HG03060 (cell line): ENCODE data around the gene PGA4.
"Not testable (repeated sequence)": the region's sequence is repeated elsewhere in the genome, so short reads cannot be mapped to it uniquely, and the experiment has no call there.

Experiments
- ATAC-seq: cut with Tn5 transposase; IDR thresholded peaks from one replicate; pipeline ENCODE4 v1.9.1; 2021; ENCODE audit warnings: low read depth, moderate number of reproducible peaks; ENCODE audit not compliant: unreplicated experiment

The PGA4 gene

DNA sequence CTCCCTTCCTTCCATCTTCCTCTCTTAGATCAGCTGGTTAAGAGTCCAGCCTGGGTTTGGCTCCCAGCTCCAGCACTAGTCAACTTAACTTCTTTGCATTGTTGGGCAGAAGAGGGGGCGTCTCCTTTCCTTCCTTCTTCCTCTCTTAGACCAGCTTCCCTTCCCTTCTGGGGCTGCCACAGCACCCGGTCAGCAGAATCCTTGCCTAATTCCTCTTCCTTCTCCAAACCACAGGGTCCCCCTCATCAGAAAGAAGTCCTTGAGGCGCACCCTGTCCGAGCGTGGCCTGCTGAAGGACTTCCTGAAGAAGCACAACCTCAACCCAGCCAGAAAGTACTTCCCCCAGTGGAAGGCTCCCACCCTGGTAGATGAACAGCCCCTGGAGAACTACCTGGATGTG, 18.3 kb upstream of the PGA4 start:
- not testable (repeated sequence) for ATAC-seq

DNA sequence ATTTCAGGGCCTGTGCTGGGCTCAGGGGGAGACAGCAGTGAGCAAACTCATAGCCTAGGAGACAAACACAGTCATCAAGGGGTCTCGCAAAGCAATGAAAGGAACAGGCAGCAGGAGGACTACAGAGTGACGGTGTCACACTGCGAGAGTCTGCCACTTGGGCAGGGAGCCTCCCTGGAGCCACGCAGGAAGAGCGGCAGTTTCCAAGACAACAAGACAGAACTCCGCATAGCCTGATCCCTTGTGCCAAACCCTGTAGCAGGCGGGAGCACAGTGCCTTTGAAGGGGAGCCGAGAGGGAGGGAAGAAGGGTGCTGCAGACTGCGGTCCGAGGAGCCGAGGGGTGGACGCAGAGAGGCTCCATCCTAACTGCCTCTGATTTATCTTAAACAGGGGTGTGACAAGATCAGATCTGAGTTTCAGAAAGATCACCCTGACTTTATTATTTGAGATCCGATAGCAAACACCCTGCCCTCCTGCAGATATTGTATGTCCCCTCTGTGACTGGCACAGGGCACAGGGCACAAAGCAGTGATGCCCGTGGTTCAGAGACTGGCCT, 17.6 kb upstream of the PGA4 start:
- not testable (repeated sequence) for ATAC-seq

DNA sequence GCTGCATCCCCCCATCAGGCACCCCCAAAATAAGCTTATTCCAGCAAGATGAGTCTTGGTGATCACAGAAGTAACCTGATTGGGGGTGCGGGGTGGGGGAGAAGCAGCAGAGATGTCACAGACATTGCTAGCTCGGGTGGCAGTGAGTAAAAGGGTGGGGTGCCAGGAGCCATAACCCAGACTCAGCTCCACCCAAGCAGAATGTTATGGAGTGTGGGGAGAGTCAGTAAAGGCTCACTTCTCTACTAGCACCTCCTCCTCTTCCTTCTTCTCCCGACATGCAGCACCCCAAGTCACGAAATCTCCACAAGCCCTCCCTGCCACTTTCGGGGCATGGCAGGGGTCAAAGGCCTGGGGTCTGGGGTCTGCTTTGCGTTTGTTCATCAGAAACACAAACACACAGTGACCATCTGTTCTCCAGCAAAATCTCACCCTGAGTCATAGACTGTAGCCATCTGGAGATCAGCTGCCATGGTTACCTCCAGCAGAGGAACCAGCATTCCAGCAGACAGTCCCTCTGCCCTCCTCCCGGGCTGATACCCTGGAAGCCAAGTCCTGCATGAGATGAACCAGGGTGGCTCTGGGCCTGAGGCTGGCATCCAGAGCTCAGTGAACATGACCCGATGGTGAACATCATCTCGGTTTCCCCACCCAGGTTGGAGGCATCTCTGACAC, 14.4 kb upstream of the PGA4 start:
- ATAC-seq = not testable (repeated sequence)

DNA sequence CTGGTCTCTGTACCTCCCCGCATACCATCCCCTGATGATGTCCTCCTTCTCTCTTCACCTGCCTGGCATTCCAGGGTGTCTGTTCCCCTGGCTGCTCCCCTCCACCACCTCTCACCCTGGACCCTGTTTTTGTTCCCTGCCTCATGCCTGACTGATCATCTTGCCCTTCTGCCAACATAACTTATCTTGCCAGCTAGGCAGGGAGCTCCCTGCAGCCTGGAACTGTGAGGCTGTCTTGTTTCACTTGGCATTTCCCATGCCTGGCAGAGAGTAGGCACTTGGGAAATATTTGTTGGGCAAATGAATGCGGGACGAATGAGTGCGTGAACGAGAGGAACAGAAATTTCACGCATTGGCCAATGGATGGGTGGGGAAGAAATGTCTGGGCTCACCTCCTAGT, 11.5 kb upstream of the PGA4 start:
- ATAC-seq = not testable (repeated sequence)

DNA sequence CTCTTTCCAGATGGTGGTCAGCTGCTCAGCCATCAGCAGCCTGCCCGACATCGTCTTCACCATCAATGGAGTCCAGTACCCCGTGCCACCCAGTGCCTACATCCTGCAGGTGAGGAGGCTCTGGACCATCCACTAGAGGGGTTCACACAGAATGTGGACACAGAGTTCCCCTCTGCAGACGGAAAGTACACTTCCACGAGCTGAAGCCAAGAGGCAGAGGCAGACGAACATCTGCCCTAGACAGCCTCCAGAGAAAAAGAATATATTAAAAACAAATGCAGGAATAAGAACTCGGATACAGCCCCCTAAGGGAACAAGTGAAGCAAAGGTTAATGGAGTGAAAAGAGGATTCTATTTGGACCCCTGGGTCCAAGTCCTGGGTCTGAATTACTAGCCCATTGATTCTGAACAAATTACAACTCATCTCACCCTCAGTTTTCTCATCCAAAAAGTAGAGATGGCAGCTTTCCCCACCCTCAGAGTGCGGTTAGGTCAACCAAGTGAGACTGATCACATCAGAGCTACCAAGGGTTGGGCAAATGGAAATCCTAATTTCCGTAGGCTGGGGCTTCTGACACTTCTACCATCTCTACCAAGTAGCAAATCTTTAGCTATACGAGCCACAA, 10.7 kb upstream of the PGA4 start:
- ATAC-seq = not testable (repeated sequence)

DNA sequence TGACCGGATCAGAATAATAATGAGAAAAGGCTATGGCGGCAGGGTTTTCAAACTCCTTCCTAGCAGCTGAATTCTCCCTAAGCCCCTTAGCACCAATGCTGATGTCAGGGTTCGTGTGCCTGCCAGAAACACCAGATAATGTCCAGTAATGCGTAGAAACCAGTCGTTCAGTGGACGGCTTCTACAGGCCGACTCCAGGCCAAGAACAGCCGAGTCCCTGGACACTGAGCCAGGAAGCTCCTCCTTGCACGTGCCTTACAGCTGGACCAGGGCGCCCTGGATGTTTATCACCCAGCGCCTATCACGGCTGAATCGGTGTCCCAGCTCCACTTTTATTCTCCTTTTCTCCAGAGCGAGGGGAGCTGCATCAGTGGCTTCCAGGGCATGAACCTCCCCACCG, 9.9 kb upstream of the PGA4 start:
- ATAC-seq = not testable (repeated sequence)

DNA sequence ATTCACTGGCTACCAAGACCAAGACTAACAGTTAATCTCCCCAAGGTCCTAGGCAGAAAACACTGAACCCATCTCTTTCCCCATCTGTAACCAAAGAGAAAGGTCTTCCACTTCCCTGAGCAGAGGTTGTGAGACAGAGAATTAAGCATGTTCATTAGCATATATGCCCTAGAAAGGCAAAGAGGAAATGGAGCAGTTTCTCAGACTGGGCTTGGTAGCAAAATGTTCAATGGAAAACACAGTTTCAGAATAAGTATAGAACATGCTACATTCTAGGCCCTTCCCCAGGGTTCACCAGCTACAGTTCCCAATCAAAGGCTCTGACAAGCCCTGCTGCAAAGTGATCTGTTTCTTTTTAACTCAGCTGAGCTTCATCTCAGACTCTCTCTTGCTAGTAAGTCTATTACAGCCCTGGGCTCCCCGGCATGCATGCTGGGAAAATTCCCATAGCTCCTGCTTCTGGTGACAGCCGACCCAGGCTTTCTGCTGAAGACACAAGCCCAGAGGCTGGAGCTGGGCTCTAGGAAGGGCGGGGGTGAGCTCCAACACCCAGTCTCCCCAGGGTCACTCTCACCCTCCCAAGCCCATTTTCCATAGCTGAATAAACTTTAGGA, 8.3 kb upstream of the PGA4 start:
- ATAC-seq = not testable (repeated sequence)

DNA sequence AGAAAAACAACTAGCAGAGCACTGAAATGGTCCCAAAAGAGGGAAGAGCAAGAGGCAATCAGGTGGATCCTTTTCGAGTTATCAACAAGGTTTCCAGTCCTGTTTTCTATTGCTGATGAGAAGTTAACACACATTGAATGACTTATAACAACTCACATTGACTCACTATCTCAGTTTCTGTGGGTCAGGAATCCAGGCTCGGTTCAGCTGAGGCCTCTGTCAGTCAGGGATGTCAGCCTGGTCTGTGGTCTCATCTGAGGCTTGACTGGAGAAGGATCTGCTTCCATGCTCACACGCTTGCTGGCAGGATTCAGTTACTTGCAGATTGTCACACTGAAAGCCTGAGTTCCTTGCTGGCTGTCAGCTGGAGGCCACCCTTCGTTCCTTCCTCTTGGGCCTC, 3.8 kb upstream of the PGA4 start:
- not testable (repeated sequence) for ATAC-seq

DNA sequence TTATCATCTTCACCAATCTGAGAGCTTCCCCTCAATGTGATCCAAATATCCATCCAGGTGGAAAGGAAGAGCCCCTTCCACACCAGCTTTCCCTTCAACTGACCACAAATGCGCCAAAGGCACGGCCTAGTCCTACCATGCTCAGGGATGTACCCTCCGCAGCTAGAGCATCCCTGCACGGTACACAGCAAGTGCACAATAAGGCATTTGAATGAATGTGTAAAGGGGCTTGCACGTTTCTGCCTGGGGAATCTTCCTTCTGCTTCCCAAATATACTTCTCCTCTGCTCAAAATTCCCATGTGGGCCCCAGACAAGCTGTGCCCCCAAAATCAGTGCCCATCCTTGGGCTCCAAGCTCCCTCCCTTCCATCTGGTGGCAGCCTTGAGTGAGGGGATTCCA, 3.1 kb upstream of the PGA4 start:
- not testable (repeated sequence) for ATAC-seq

DNA sequence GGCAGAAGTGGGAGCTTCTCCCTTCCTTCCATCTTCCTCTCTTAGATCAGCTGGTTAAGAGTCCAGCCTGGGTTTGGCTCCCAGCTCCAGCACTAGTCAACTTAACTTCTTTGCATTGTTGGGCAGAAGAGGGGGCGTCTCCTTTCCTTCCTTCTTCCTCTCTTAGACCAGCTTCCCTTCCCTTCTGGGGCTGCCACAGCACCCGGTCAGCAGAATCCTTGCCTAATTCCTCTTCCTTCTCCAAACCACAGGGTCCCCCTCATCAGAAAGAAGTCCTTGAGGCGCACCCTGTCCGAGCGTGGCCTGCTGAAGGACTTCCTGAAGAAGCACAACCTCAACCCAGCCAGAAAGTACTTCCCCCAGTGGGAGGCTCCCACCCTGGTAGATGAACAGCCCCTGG, 545 bp downstream of the PGA4 start:
- ATAC-seq = not testable (repeated sequence)

DNA sequence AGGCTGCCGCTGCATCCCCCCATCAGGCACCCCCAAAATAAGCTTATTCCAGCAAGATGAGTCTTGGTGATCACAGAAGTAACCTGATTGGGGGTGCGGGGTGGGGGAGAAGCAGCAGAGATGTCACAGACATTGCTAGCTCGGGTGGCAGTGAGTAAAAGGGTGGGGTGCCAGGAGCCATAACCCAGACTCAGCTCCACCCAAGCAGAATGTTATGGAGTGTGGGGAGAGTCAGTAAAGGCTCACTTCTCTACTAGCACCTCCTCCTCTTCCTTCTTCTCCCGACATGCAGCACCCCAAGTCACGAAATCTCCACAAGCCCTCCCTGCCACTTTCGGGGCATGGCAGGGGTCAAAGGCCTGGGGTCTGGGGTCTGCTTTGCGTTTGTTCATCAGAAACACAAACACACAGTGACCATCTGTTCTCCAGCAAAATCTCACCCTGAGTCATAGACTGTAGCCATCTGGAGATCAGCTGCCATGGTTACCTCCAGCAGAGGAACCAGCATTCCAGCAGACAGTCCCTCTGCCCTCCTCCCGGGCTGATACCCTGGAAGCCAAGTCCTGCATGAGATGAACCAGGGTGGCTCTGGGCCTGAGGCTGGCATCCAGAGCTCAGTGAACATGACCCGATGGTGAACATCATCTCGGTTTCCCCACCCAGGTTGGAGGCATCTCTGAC, 4.5 kb downstream of the PGA4 start:
- not testable (repeated sequence) for ATAC-seq

DNA sequence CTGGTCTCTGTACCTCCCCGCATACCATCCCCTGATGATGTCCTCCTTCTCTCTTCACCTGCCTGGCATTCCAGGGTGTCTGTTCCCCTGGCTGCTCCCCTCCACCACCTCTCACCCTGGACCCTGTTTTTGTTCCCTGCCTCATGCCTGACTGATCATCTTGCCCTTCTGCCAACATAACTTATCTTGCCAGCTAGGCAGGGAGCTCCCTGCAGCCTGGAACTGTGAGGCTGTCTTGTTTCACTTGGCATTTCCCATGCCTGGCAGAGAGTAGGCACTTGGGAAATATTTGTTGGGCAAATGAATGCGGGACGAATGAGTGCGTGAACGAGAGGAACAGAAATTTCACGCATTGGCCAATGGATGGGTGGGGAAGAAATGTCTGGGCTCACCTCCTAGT, 7.3 kb downstream of the PGA4 start:
- ATAC-seq = not testable (repeated sequence)

DNA sequence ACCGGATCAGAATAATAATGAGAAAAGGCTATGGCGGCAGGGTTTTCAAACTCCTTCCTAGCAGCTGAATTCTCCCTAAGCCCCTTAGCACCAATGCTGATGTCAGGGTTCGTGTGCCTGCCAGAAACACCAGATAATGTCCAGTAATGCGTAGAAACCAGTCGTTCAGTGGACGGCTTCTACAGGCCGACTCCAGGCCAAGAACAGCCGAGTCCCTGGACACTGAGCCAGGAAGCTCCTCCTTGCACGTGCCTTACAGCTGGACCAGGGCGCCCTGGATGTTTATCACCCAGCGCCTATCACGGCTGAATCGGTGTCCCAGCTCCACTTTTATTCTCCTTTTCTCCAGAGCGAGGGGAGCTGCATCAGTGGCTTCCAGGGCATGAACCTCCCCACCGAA, 8.9 kb downstream of the PGA4 start:
- ATAC-seq = not testable (repeated sequence)

DNA sequence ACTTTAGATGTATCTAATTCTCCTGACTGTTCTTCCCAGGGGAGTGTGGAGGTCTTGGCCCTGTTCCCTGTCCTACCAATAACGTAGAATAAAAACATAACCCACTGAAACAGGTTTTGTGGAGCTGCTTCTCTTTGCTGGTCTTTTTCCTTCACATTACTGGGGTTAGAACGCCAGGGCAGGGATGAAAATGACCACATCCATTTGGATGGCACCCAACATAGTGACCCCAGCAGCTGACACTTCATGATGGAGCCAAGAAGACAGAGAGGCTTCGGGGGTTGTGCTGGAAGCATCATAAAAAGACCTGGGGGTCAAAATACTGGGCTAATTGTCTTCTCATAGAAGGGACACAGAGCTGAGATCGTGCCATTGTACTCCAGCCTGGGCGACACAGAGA, 9.4 kb downstream of the PGA4 start:
- ATAC-seq = not testable (repeated sequence)

DNA sequence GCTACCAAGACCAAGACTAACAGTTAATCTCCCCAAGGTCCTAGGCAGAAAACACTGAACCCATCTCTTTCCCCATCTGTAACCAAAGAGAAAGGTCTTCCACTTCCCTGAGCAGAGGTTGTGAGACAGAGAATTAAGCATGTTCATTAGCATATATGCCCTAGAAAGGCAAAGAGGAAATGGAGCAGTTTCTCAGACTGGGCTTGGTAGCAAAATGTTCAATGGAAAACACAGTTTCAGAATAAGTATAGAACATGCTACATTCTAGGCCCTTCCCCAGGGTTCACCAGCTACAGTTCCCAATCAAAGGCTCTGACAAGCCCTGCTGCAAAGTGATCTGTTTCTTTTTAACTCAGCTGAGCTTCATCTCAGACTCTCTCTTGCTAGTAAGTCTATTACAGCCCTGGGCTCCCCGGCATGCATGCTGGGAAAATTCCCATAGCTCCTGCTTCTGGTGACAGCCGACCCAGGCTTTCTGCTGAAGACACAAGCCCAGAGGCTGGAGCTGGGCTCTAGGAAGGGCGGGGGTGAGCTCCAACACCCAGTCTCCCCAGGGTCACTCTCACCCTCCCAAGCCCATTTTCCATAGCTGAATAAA, 10.5 kb downstream of the PGA4 start:
- not testable (repeated sequence) for ATAC-seq

DNA sequence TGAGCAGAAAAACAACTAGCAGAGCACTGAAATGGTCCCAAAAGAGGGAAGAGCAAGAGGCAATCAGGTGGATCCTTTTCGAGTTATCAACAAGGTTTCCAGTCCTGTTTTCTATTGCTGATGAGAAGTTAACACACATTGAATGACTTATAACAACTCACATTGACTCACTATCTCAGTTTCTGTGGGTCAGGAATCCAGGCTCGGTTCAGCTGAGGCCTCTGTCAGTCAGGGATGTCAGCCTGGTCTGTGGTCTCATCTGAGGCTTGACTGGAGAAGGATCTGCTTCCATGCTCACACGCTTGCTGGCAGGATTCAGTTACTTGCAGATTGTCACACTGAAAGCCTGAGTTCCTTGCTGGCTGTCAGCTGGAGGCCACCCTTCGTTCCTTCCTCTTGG, 15.0 kb downstream of the PGA4 start:
- not testable (repeated sequence) for ATAC-seq

DNA sequence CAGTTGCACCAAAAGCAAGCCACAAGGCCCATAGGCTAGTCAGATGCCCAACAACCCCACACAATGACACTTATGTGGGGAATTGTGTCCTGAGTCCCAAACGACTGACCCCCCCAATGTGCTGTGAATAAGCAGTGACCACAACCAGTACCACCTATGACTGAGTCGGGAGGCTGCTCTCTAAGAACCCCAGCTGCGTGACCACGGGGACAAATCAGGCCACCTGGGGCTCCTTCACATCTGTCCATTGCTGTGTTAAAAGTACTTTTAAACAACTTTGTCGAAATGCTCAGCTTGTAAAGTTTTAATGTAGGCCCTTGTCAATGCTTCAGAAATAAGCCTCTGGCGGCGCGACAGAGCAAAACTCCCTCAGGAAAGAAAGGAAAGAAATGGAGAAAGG, 18.1 kb downstream of the PGA4 start:
- ATAC-seq = not testable (repeated sequence)

DNA sequence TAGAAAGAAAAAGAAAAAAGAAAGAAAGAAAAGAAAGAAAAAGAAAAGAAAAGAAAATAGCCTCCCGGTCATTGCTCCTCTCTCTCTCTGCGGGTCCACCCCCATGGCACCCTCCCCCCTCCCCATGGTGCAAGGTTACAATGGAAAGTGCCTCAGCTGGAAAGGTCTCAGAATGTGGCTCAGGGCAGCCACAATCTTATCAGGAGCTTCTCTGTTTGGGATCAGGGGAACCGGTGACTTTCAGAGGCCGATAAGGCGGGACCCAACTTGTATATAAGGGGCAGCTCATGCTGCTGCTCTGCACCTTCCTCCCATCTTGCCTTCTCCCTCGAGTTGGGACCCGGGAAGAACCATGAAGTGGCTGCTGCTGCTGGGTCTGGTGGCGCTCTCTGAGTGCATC, 18.7 kb downstream of the PGA4 start, which contains the start of gene PGA5:
Gene PGA5 (plus strand): TSS at position 301 of the 400 bp plus-strand sequence. CDS start 52 bp downstream, at position 353.
- ATAC-seq = not testable (repeated sequence)

DNA sequence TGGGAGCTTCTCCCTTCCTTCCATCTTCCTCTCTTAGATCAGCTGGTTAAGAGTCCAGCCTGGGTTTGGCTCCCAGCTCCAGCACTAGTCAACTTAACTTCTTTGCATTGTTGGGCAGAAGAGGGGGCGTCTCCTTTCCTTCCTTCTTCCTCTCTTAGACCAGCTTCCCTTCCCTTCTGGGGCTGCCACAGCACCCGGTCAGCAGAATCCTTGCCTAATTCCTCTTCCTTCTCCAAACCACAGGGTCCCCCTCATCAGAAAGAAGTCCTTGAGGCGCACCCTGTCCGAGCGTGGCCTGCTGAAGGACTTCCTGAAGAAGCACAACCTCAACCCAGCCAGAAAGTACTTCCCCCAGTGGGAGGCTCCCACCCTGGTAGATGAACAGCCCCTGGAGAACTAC, 19.4 kb downstream of the PGA4 start:
- not testable (repeated sequence) for ATAC-seq

DNA sequence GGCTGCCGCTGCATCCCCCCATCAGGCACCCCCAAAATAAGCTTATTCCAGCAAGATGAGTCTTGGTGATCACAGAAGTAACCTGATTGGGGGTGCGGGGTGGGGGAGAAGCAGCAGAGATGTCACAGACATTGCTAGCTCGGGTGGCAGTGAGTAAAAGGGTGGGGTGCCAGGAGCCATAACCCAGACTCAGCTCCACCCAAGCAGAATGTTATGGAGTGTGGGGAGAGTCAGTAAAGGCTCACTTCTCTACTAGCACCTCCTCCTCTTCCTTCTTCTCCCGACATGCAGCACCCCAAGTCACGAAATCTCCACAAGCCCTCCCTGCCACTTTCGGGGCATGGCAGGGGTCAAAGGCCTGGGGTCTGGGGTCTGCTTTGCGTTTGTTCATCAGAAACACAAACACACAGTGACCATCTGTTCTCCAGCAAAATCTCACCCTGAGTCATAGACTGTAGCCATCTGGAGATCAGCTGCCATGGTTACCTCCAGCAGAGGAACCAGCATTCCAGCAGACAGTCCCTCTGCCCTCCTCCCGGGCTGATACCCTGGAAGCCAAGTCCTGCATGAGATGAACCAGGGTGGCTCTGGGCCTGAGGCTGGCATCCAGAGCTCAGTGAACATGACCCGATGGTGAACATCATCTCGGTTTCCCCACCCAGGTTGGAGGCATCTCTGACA, 23.3 kb downstream of the PGA4 start:
- not testable (repeated sequence) for ATAC-seq
